AG09309 (cell line): ENCODE measurements around the gene FUOM.

ENCODE experiments used
- DNase-seq: peaks from one replicate; pipeline ENCODE4 v3.0.0-alpha.2; 2010; ENCODE audit warnings: low read depth
- H3K4me3 ChIP-seq: 2 replicates; pipeline ENCODE4 v1.5.1; 2011; ENCODE audit warnings: mild to moderate bottlenecking, low read depth, low read length, moderate library complexity; ENCODE audit not compliant: control insufficient read depth
- CTCF ChIP-seq: IDR thresholded peaks from 2 replicates; pipeline ENCODE4 v1.5.1; 2011; ENCODE audit warnings: mild to moderate bottlenecking, low read depth, low read length, inconsistent platforms; ENCODE audit not compliant: insufficient read depth, control insufficient read depth; ENCODE audit errors: missing control alignments

Gene FUOM

GRCh38 chr10:133350283-133350949, 7.4 kb downstream of the FUOM start:
- DNase-seq: no peak
- no peak overlapping the region for H3K4me3 ChIP-seq
- no peak for TF ChIP-seq CTCF

DNA sequence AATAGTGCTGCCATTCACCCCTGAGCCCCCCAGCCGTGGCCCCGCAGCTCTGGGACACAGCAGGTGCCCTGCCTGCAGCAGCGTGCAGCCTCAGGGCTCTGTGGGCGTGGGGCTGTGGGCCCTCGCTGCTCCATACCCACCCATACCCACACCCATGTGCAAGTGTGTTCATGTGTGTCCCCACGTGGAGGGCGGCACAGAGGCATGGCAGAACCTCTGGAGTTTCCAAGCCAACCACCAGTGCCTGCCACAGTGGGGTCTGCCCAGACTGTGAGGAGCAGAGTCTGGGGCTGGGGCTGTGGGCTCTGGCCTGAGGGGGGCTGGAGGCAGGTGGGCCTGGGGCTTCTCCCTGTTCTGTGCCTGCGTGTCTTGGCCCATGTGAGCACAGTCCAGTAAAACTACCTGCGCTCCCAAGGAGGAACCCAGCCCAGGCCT, 8.2 kb downstream of the FUOM start:
- no peak for DNase-seq
- no peak overlapping the region for H3K4me3 ChIP-seq
- no peak for TF ChIP-seq CTCF

DNA sequence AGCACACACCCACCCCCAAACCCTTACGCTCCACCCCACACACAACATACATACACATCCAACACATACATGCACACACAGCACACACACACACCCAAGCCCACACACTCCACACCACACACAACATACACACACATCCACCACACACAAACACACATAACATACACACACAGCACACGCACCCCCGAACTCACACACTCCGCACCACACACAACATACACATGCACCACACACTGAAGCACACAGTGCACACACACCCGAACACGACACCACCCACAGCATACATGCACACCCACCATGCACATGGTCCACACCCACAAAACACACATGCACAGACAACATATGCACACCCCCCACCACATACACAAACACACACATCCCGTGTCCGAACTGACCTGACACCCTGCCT, 8.7 kb downstream of the FUOM start:
- no peak for TF ChIP-seq CTCF
- DNase-seq: no peak

GRCh38 chr10:133347710-133348517, 9.9 kb downstream of the FUOM start:
- no peak for TF ChIP-seq CTCF
- no peak overlapping the region for H3K4me3 ChIP-seq
- DNase-seq: no peak

More for the DNA sequence above, 8.7 kb downstream of the FUOM start:
- no peak overlapping the region for H3K4me3 ChIP-seq

DNA sequence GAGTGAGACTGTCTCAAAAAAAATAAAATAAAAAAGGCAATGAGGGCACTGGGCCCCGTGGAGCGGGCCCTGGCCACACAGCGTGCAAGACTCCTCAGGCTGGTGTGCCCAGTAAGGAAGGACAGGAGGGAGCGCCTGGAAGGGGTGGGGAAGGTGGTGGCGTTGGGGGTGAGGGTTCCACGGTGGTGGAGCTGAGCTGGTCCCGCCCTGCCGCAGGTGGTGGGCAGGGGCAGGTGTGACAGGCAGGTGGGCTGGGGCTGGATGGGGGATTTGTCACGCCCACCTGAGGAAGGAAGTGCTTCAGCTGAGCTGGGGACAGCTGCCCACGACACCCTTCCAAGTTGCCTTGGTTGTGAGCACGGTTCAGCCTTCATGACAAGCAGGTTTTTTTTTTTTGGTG, 11.4 kb downstream of the FUOM start:
- no peak for TF ChIP-seq CTCF
- DNase-seq: no peak
- no peak overlapping the region for H3K4me3 ChIP-seq

GRCh38 chr10:133344236-133344635, 13.6 kb downstream of the FUOM start:
- no peak for DNase-seq
- no peak for TF ChIP-seq CTCF
- no peak overlapping the region for H3K4me3 ChIP-seq

DNA sequence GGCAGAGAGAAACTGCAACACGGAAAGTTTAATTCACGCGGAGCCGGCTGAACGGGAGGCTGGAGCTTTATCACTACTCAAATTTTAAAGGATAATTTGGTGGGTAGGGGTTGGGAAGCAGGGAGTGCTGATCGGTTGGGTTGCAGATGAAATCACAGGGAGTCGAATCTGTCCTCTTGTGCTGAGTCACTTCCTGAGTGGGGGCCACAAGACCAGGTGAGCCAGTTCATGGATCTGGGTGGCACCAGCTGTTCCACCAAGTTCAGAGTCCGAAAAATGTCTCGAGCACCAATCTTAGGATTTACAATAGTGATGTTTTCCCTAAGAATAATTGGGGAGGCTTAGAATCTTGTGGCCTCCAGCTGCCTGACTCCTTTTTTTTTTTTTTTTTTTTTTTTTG, 14.3 kb downstream of the FUOM start:
- H3K4me3 ChIP-seq: no peak overlapping the region
- no peak for TF ChIP-seq CTCF
- no peak for DNase-seq
